Activated B cell treated with CpG ODN at 0.5 μM for 24 hours (primary cell): ENCODE measurements around the gene AFF3. TPM values are rescaled to one million over a fixed set of nuclear protein-coding genes. Genes with fewer than 3 reads are reported as not detected.

Experiments used
- ATAC-seq: fragments of 200-7000 bp; cut with Tn5 transposase; one replicate; pipeline ENCODE4 v1.10.0; 2021; ENCODE audit warnings: low read depth, mild to moderate bottlenecking, moderate library complexity
- CTCF ChIA-PET: fragments of 350-600 bp; sonication (Branson Sonifier 250); formaldehyde crosslinking; loops from one replicate; lab custom pipeline; 2021; ENCODE audit warnings: antibody characterized with exemption; lab: Charles Lee
- POLR2A ChIA-PET: fragments of 350-600 bp; sonication (Branson Sonifier 250); formaldehyde crosslinking; loops from one replicate; lab custom pipeline; 2021; ENCODE audit warnings: antibody characterized with exemption; lab: Charles Lee
- DNase-seq: peaks from one replicate; pipeline ENCODE4 v3.0.0; 2022
- H3K27ac Mint-ChIP-seq: one replicate; pipeline ENCODE4 v1.8.0; 2020; ENCODE audit warnings: mixed read lengths
- H3K27me3 Mint-ChIP-seq: one replicate; pipeline ENCODE4 v1.8.0; 2021; ENCODE audit warnings: mixed read lengths
- H3K36me3 Mint-ChIP-seq: one replicate; pipeline ENCODE4 v1.8.0; 2021; ENCODE audit warnings: low read depth, mixed read lengths
- H3K4me1 Mint-ChIP-seq: one replicate; pipeline ENCODE4 v1.8.0; 2021; ENCODE audit warnings: mixed read lengths
- H3K4me3 Mint-ChIP-seq: one replicate; pipeline ENCODE4 v1.8.0; 2020; ENCODE audit warnings: mild to moderate bottlenecking, mixed read lengths
- H3K9me3 Mint-ChIP-seq: one replicate; pipeline ENCODE4 v1.8.0; 2020; ENCODE audit warnings: mixed read lengths
- CTCF ChIP-seq: fragments of 200-600 bp; IDR thresholded peaks from one replicate; pipeline ENCODE4 v1.8.0; 2022; ENCODE audit warnings: antibody characterized with exemption, mild to moderate bottlenecking
- intact Hi-C: fragments of 100-400 bp; cut with micrococcal nuclease; formaldehyde crosslinking; loops from one replicate; pipeline ENCODE4 v1.15.1; 2024
- total RNA-seq: library from RNA; stranded (reverse); gene quantifications from 2 replicates; pipeline ENCODE4 v1.2.3, GENCODE V29; 2022

The AFF3 gene
- total RNA-seq, 1 donor from 2014 or later = 271 TPM

- no peaks in the 10 kb centered on the region for H3K27me3 Mint-ChIP-seq
- peak overlapping the region; percentile 99 for H3K4me3 Mint-ChIP-seq
- CTCF ChIA-PET = interaction anchor here (1.0 to 3.4 kb wide), 7 partner anchors 28 to 120 kb away, joined by 3 to 19 read pairs (median 5); no protein-coding TSS in a partner anchor
- no peaks in the 10 kb centered on the region for H3K9me3 Mint-ChIP-seq
- peak overlapping the region; percentile 99 for H3K27ac Mint-ChIP-seq
- DNase-seq (no peak), ATAC-seq (peak; percentile 3)
- intact Hi-C loops = loop anchor here (1.0 to 5.0 kb wide), 9 partner anchors 15 to 805 kb away; partner anchors contain the start of genes EIF5B, PDCL3 and TXNDC9
- no peak for TF ChIP-seq CTCF
- POLR2A ChIA-PET = interaction anchor here (0.7 to 6.7 kb wide), 18 partner anchors 8 to 422 kb away, joined by 3 to 149 read pairs (median 5); partner anchors contain the start of gene PDCL3
- H3K36me3 Mint-ChIP-seq = peaks cover 48% of the 10 kb centered on the region
- peaks cover 47% of the 10 kb centered on the region for H3K4me1 Mint-ChIP-seq
These were observed 484 bp downstream of the AFF3 start for GRCh38 chr2:100141906-100142305.

GRCh38 chr2:100140582-100140981, 1.8 kb downstream of the AFF3 start:
- TF ChIP-seq CTCF = no peak
- H3K4me3 Mint-ChIP-seq = peak overlapping the region; percentile 99
- H3K27ac Mint-ChIP-seq = peak overlapping the region; percentile 99
- DNase-seq (no peak), ATAC-seq (peak; percentile 54)
- ChIA-PET CTCF (interaction anchor here (0.6 to 3.4 kb wide), 5 partner anchors 27 to 106 kb away, joined by 3 to 19 read pairs (median 4); no protein-coding TSS in a partner anchor), POLR2A (interaction anchor here (0.7 to 6.7 kb wide), 15 partner anchors 10 to 108 kb away, joined by 3 to 149 read pairs (median 4); no protein-coding TSS in a partner anchor)
- intact Hi-C loops = loop anchor here (5.0 kb wide), 2 partner anchors 422 to 803 kb away; partner anchors contain the start of genes EIF5B, PDCL3 and TXNDC9
- peaks cover 48% of the 10 kb centered on the region for H3K36me3 Mint-ChIP-seq
- H3K9me3 Mint-ChIP-seq = no peaks in the 10 kb centered on the region
- H3K4me1 Mint-ChIP-seq = peaks cover 41% of the 10 kb centered on the region
- H3K27me3 Mint-ChIP-seq = no peaks in the 10 kb centered on the region

- intact Hi-C loops = no loop called here
- POLR2A ChIA-PET = interaction anchor here (0.8 to 6.7 kb wide), 5 partner anchors 14 to 110 kb away, joined by 3 to 149 read pairs (median 122); no protein-coding TSS in a partner anchor
- peak overlapping the region; percentile 99 for H3K4me3 Mint-ChIP-seq
These were observed 4.4 kb downstream of the AFF3 start for GRCh38 chr2:100137866-100138570.

GRCh38 chr2:100137318-100137717, 5.1 kb downstream of the AFF3 start:
- no peaks in the 10 kb centered on the region for H3K9me3 Mint-ChIP-seq
- peaks cover 21% of the 10 kb centered on the region for H3K4me1 Mint-ChIP-seq
- peaks cover 53% of the 10 kb centered on the region for H3K36me3 Mint-ChIP-seq
- TF ChIP-seq CTCF = no peak
- intact Hi-C loops = no loop called here
- POLR2A ChIA-PET = interaction anchor here (0.8 to 6.7 kb wide), 4 partner anchors 14 to 111 kb away, joined by 3 to 149 read pairs (median 70); no protein-coding TSS in a partner anchor
- CTCF ChIA-PET = interaction anchor here (1.1 to 1.2 kb wide), 2 partner anchors 7 to 107 kb away, joined by 3 to 5 read pairs; no protein-coding TSS in a partner anchor
- DNase-seq = no peak
- H3K27ac Mint-ChIP-seq = peak overlapping the region; percentile 54
- H3K27me3 Mint-ChIP-seq = no peaks in the 10 kb centered on the region
- H3K4me3 Mint-ChIP-seq = peak overlapping the region; percentile 99
- no peak for ATAC-seq

More at GRCh38 chr2:100137866-100138570, 4.4 kb downstream of the AFF3 start:
- no peak for ATAC-seq
- H3K27me3 Mint-ChIP-seq = no peaks in the 10 kb centered on the region
- peak overlapping the region; percentile 99 for H3K27ac Mint-ChIP-seq
- no peak for DNase-seq
- peaks cover 53% of the 10 kb centered on the region for H3K36me3 Mint-ChIP-seq
- CTCF ChIA-PET = interaction anchor here (1.1 to 1.2 kb wide), 2 partner anchors 8 to 106 kb away, joined by 3 to 5 read pairs; no protein-coding TSS in a partner anchor
- TF ChIP-seq CTCF = no peak
- no peaks in the 10 kb centered on the region for H3K9me3 Mint-ChIP-seq
- peaks cover 23% of the 10 kb centered on the region for H3K4me1 Mint-ChIP-seq
